Measurements from ENCODE around the gene ICAM2. TPM values are rescaled to one million over a fixed set of nuclear protein-coding genes. Genes with fewer than 3 reads are reported as not detected.

ICAM2 gene
- total RNA-seq, 1 experiment from 2014 or later: 0.33 TPM

DNA sequence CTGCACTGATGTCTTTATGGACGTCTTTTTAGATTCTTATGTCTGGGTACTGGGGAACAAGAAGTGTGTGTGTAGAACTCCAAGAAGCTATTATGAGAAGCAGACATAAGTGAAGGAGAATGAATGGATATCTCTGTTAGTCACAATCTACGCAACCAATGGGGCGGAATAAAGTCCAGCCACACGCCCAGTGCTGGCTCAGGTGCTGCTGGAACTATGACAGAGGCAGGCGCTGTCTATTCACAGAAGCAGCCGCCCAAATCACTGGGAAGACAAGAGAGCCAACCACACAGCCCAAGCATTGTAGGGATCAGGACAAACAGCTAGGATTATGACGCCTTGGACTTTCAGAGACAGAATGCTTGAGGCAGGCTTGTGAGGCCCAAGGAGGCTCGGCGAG is 43.9 kb upstream of the ICAM2 start:
- Mint-ChIP-seq H3K4me1 (peaks cover 12% of the 10 kb centered on the region), H3K27me3 (ENCODE audit: low read depth) (peaks cover 4% of the 10 kb centered on the region; the same call in 1 of the 2 replicates), H3K9me3 (peaks cover 11% of the 10 kb centered on the region), H3K36me3 (peaks cover 12% of the 10 kb centered on the region), H3K4me3 (peak overlapping the region; percentile 49), H3K27ac (no peak overlapping the region; the same call in 1 of the 2 replicates)
- no peak for ATAC-seq
- no peak for TF ChIP-seq MXD4 (CRISPR knock-in tag; IDR thresholded peaks at IDR 0.05; ENCODE audit: borderline replicate concordance)
- no peak for TF ChIP-seq TEAD1 (CRISPR knock-in tag; IDR thresholded peaks at IDR 0.05)
- TF ChIP-seq, protein P1, sequence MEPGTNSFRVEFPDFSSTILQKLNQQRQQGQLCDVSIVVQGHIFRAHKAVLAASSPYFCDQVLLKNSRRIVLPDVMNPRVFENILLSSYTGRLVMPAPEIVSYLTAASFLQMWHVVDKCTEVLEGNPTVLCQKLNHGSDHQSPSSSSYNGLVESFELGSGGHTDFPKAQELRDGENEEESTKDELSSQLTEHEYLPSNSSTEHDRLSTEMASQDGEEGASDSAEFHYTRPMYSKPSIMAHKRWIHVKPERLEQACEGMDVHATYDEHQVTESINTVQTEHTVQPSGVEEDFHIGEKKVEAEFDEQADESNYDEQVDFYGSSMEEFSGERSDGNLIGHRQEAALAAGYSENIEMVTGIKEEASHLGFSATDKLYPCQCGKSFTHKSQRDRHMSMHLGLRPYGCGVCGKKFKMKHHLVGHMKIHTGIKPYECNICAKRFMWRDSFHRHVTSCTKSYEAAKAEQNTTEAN (CRISPR knock-in tag; IDR thresholded peaks at IDR 0.05): 0 out of 2 replicates have a peak, but pooled peaks have one; percentile 34
- no peak for DNase-seq (ENCODE audit: low spot score)
- ChIA-PET POLR2A (interaction anchor here (1.1 to 1.7 kb wide), 5 partner anchors 66 to 103 kb away, joined by 4 to 9 read pairs (median 5); partner anchors contain the start of gene ERN1), CTCF (interaction anchor here (0.6 to 8.0 kb wide), 66 partner anchors 9 to 405 kb away, joined by 3 to 364 read pairs (median 6); partner anchors contain the start of genes CD79B, CSHL1, ERN1 and GH1)

DNA sequence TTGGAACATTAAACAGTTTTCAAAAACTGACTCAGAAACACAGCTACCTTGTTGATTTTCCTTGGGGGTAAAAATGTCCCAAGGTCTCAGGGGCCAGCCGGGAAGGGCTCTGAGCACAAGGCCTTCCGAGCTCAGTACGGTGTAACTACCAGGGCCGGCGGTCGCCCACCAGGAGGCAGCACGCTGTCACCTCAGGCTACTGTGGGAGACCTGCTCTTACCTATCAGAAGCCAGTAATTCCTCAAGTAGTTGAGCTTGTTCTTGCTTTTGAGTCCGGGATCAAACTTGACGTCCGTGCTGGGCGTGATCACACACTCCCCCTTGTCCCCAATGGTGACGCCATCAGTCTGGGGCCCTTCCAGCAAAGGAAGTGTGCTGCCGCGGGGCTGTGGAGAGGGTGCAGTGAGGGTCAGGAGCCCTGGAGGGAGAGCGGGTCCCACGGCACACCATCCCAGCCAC is 43.4 kb upstream of the ICAM2 start:
- TF ChIP-seq, protein P2, sequence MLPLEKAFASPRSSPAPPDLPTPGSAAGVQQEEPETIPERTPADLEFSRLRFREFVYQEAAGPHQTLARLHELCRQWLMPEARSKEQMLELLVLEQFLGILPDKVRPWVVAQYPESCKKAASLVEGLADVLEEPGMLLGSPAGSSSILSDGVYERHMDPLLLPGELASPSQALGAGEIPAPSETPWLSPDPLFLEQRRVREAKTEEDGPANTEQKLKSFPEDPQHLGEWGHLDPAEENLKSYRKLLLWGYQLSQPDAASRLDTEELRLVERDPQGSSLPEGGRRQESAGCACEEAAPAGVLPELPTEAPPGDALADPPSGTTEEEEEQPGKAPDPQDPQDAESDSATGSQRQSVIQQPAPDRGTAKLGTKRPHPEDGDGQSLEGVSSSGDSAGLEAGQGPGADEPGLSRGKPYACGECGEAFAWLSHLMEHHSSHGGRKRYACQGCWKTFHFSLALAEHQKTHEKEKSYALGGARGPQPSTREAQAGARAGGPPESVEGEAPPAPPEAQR (CRISPR knock-in tag; IDR thresholded peaks at IDR 0.05): no peak
- TF ChIP-seq, protein P3, sequence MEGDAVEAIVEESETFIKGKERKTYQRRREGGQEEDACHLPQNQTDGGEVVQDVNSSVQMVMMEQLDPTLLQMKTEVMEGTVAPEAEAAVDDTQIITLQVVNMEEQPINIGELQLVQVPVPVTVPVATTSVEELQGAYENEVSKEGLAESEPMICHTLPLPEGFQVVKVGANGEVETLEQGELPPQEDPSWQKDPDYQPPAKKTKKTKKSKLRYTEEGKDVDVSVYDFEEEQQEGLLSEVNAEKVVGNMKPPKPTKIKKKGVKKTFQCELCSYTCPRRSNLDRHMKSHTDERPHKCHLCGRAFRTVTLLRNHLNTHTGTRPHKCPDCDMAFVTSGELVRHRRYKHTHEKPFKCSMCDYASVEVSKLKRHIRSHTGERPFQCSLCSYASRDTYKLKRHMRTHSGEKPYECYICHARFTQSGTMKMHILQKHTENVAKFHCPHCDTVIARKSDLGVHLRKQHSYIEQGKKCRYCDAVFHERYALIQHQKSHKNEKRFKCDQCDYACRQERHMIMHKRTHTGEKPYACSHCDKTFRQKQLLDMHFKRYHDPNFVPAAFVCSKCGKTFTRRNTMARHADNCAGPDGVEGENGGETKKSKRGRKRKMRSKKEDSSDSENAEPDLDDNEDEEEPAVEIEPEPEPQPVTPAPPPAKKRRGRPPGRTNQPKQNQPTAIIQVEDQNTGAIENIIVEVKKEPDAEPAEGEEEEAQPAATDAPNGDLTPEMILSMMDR (IDR thresholded peaks at IDR 0.05): peak; percentile 54; the same call in 1 of the 2 replicates
- peaks cover 6% of the 10 kb centered on the region for H3K36me3 Mint-ChIP-seq
- ChIA-PET POLR2A (interaction anchor here (0.6 to 1.7 kb wide), 6 partner anchors 21 to 102 kb away, joined by 3 to 9 read pairs (median 4); partner anchors contain the start of gene ERN1), CTCF (interaction anchor here (0.5 to 8.0 kb wide), 70 partner anchors 8 to 1766 kb away, joined by 3 to 364 read pairs (median 6); partner anchors contain the start of genes CD79B, CSHL1, ERN1 and GH1)
- ATAC-seq (peak; percentile 99), DNase-seq (ENCODE audit: low spot score) (peak; percentile 84)
- peak overlapping the region; percentile 43; the same call in 1 of the 2 replicates for H3K27ac Mint-ChIP-seq
- peaks cover 4% of the 10 kb centered on the region; the same call in 1 of the 2 replicates for H3K27me3 Mint-ChIP-seq (ENCODE audit: low read depth)
- peak overlapping the region; percentile 49 for H3K4me3 Mint-ChIP-seq
- H3K4me1 Mint-ChIP-seq: peaks cover 12% of the 10 kb centered on the region
- H3K9me3 Mint-ChIP-seq: peaks cover 6% of the 10 kb centered on the region

DNA sequence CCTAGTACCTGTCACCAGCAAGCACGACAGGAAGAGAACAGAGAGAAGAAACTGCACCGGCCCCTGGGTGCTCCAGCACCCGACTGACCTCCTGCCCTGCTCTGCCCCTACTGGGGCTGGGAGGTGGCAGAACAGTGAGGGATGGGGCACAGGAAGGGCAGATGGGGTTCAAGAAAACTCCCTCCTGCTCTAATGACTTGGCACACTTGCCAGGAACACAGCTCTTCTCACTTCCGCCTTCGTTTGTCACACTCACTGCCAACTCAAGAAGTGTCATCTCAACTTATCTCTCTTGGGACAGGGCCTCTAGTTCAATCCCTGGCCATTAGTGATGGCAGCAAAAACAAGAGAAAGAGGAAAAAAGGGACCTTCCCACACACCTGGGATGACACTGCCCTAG is 42.7 kb upstream of the ICAM2 start:
- peaks cover 12% of the 10 kb centered on the region for H3K4me1 Mint-ChIP-seq
- ATAC-seq (no peak), DNase-seq (ENCODE audit: low spot score) (no peak)
- ChIA-PET POLR2A (interaction anchor here (0.6 to 1.7 kb wide), 6 partner anchors 21 to 102 kb away, joined by 3 to 9 read pairs (median 4); partner anchors contain the start of gene ERN1), CTCF (interaction anchor here (0.5 to 8.0 kb wide), 59 partner anchors 8 to 1767 kb away, joined by 3 to 364 read pairs (median 7); partner anchors contain the start of genes CD79B, CSHL1, ERN1 and GH1)
- no peaks in the 10 kb centered on the region; the same call in 1 of the 2 replicates for H3K36me3 Mint-ChIP-seq
- no peak overlapping the region for H3K27ac Mint-ChIP-seq
- no peaks in the 10 kb centered on the region for H3K27me3 Mint-ChIP-seq (ENCODE audit: low read depth)
- H3K4me3 Mint-ChIP-seq: no peak overlapping the region
- H3K9me3 Mint-ChIP-seq: no peaks in the 10 kb centered on the region
- TF ChIP-seq IRF2 (CRISPR knock-in tag; IDR thresholded peaks at IDR 0.05; ENCODE audit: borderline replicate concordance, low read depth) (no peak), NFATC4 (CRISPR knock-in tag; IDR thresholded peaks at IDR 0.05) (no peak), JUN (CRISPR knock-in tag; IDR thresholded peaks at IDR 0.05) (no peak), ZNF671 (CRISPR knock-in tag; IDR thresholded peaks at IDR 0.05) (no peak), ZNF423 (CRISPR knock-in tag; IDR thresholded peaks at IDR 0.05) (no peak), SMAD4 (CRISPR knock-in tag; IDR thresholded peaks at IDR 0.05) (no peak)
- TF ChIP-seq, protein P4, sequence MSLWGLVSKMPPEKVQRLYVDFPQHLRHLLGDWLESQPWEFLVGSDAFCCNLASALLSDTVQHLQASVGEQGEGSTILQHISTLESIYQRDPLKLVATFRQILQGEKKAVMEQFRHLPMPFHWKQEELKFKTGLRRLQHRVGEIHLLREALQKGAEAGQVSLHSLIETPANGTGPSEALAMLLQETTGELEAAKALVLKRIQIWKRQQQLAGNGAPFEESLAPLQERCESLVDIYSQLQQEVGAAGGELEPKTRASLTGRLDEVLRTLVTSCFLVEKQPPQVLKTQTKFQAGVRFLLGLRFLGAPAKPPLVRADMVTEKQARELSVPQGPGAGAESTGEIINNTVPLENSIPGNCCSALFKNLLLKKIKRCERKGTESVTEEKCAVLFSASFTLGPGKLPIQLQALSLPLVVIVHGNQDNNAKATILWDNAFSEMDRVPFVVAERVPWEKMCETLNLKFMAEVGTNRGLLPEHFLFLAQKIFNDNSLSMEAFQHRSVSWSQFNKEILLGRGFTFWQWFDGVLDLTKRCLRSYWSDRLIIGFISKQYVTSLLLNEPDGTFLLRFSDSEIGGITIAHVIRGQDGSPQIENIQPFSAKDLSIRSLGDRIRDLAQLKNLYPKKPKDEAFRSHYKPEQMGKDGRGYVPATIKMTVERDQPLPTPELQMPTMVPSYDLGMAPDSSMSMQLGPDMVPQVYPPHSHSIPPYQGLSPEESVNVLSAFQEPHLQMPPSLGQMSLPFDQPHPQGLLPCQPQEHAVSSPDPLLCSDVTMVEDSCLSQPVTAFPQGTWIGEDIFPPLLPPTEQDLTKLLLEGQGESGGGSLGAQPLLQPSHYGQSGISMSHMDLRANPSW (CRISPR knock-in tag; conservative IDR thresholded peaks at IDR 0.05; ENCODE audit: low read depth): no peak
- TF ChIP-seq, protein P5, sequence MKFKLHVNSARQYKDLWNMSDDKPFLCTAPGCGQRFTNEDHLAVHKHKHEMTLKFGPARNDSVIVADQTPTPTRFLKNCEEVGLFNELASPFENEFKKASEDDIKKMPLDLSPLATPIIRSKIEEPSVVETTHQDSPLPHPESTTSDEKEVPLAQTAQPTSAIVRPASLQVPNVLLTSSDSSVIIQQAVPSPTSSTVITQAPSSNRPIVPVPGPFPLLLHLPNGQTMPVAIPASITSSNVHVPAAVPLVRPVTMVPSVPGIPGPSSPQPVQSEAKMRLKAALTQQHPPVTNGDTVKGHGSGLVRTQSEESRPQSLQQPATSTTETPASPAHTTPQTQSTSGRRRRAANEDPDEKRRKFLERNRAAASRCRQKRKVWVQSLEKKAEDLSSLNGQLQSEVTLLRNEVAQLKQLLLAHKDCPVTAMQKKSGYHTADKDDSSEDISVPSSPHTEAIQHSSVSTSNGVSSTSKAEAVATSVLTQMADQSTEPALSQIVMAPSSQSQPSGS (CRISPR knock-in tag; IDR thresholded peaks at IDR 0.05; ENCODE audit: borderline replicate concordance, low read depth): no peak
- TF ChIP-seq, protein P3 (IDR thresholded peaks at IDR 0.05): no peak
- TF ChIP-seq, protein P6, sequence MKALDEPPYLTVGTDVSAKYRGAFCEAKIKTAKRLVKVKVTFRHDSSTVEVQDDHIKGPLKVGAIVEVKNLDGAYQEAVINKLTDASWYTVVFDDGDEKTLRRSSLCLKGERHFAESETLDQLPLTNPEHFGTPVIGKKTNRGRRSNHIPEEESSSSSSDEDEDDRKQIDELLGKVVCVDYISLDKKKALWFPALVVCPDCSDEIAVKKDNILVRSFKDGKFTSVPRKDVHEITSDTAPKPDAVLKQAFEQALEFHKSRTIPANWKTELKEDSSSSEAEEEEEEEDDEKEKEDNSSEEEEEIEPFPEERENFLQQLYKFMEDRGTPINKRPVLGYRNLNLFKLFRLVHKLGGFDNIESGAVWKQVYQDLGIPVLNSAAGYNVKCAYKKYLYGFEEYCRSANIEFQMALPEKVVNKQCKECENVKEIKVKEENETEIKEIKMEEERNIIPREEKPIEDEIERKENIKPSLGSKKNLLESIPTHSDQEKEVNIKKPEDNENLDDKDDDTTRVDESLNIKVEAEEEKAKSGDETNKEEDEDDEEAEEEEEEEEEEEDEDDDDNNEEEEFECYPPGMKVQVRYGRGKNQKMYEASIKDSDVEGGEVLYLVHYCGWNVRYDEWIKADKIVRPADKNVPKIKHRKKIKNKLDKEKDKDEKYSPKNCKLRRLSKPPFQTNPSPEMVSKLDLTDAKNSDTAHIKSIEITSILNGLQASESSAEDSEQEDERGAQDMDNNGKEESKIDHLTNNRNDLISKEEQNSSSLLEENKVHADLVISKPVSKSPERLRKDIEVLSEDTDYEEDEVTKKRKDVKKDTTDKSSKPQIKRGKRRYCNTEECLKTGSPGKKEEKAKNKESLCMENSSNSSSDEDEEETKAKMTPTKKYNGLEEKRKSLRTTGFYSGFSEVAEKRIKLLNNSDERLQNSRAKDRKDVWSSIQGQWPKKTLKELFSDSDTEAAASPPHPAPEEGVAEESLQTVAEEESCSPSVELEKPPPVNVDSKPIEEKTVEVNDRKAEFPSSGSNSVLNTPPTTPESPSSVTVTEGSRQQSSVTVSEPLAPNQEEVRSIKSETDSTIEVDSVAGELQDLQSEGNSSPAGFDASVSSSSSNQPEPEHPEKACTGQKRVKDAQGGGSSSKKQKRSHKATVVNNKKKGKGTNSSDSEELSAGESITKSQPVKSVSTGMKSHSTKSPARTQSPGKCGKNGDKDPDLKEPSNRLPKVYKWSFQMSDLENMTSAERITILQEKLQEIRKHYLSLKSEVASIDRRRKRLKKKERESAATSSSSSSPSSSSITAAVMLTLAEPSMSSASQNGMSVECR (CRISPR knock-in tag; IDR thresholded peaks at IDR 0.05; ENCODE audit: borderline replicate concordance): no peak
